Loucy (cell line): ENCODE measurements around the gene RANBP2.
"Not testable (repeated sequence)": the region's sequence is repeated elsewhere in the genome, so short reads cannot be mapped to it uniquely, and the experiment has no call there.

Experiments used
- H2AFZ ChIP-seq: fragments of 200-600 bp; sonication (generic); 2 replicates; pipeline ENCODE4 v1.6.0; 2016; ENCODE audit warnings: antibody characterized with exemption, mild to moderate bottlenecking, low read length, moderate library complexity
- H3F3A ChIP-seq: fragments of 200-600 bp; 2 replicates; pipeline ENCODE4 v1.6.0; 2016; ENCODE audit warnings: antibody characterized with exemption, low read depth, mild to moderate bottlenecking
- H3K27me3 ChIP-seq: fragments of 200-600 bp; sonication (generic); 2 replicates; pipeline ENCODE4 v1.6.1; 2014; ENCODE audit warnings: low read length, mild to moderate bottlenecking; ENCODE audit not compliant: insufficient read depth, poor library complexity, severe bottlenecking
- H3K36me3 ChIP-seq: fragments of 200-600 bp; sonication (generic); 2 replicates; pipeline ENCODE4 v1.6.1; 2016; ENCODE audit warnings: low read length; ENCODE audit not compliant: insufficient read depth
- H3K4me1 ChIP-seq: fragments of 200-600 bp; sonication (generic); 2 replicates; pipeline ENCODE4 v1.5.1; 2014; ENCODE audit warnings: low read length, mild to moderate bottlenecking; ENCODE audit not compliant: insufficient read depth, poor library complexity, severe bottlenecking
- H3K4me2 ChIP-seq: fragments of 200-600 bp; sonication (generic); 2 replicates; pipeline ENCODE4 v1.6.0; 2014; ENCODE audit warnings: antibody characterized with exemption, low read length, low read depth, mild to moderate bottlenecking; ENCODE audit not compliant: poor library complexity, severe bottlenecking
- H3K4me3 ChIP-seq: fragments of 200-600 bp; sonication (generic); 2 replicates; pipeline ENCODE4 v1.5.1; 2014; ENCODE audit warnings: low read length, mild to moderate bottlenecking, mixed read lengths; ENCODE audit not compliant: poor library complexity, severe bottlenecking
- H3K79me2 ChIP-seq: fragments of 200-600 bp; sonication (generic); 2 replicates; pipeline ENCODE4 v1.6.1; 2014; ENCODE audit warnings: low read length; ENCODE audit not compliant: insufficient read depth
- H3K9ac ChIP-seq: fragments of 200-600 bp; sonication (generic); 2 replicates; pipeline ENCODE4 v1.6.0; 2014; ENCODE audit warnings: mild to moderate bottlenecking, low read depth, low read length, moderate library complexity; ENCODE audit not compliant: poor library complexity, severe bottlenecking
- H3K9me2 ChIP-seq: fragments of 200-600 bp; sonication (generic); replicated peaks from 2 replicates; pipeline ENCODE4 v1.6.1; 2016; ENCODE audit warnings: low read depth, low read length, mixed read lengths
- H3K9me3 ChIP-seq: fragments of 200-600 bp; sonication (generic); 2 replicates; pipeline ENCODE4 v1.6.1; 2014; ENCODE audit warnings: mild to moderate bottlenecking, antibody characterized with exemption, low read length, low read depth; ENCODE audit not compliant: insufficient read depth
- H4K20me1 ChIP-seq: fragments of 200-600 bp; sonication (generic); 2 replicates; pipeline ENCODE4 v1.6.0; 2014; ENCODE audit warnings: antibody characterized with exemption, low read length, mild to moderate bottlenecking; ENCODE audit not compliant: insufficient read depth, poor library complexity, severe bottlenecking
- CTCF ChIP-seq: fragments of 200-600 bp; sonication (generic); conservative IDR thresholded peaks from 2 replicates; pipeline ENCODE4 v1.5.1; 2014; ENCODE audit warnings: mild to moderate bottlenecking, antibody characterized with exemption, low read length
- EZH2phosphoT487 ChIP-seq: fragments of 200-600 bp; IDR thresholded peaks from 2 replicates; pipeline ENCODE4 v1.6.1; 2018; ENCODE audit warnings: antibody characterized with exemption, mild to moderate bottlenecking, moderate library complexity, borderline replicate concordance

The RANBP2 gene

GRCh38 chr2:108680805-108681204, 38.5 kb upstream of the RANBP2 start:
- H3K9ac ChIP-seq, H3K27me3 ChIP-seq, H4K20me1 ChIP-seq, H3K9me2 ChIP-seq, H3K9me3 ChIP-seq, H2AFZ ChIP-seq, H3K4me3 ChIP-seq, H3K4me2 ChIP-seq, H3K79me2 ChIP-seq: not testable (repeated sequence)
- peaks cover 59% of the 10 kb centered on the region; the same call in 1 of the 2 replicates for H3K36me3 ChIP-seq
- H3F3A ChIP-seq: peaks cover 15% of the 10 kb centered on the region
- H3K4me1 ChIP-seq: peaks cover 31% of the 10 kb centered on the region

GRCh38 chr2:108688818-108689756, 30.2 kb upstream of the RANBP2 start:
- not testable (repeated sequence) for H2AFZ ChIP-seq, H3K9me3 ChIP-seq, H3K9ac ChIP-seq, H3K9me2 ChIP-seq, H3K79me2 ChIP-seq, H3K4me3 ChIP-seq, H3F3A ChIP-seq, H4K20me1 ChIP-seq, H3K4me2 ChIP-seq, H3K4me1 ChIP-seq, H3K27me3 ChIP-seq
- H3K36me3 ChIP-seq: peaks cover 19% of the 10 kb centered on the region; the same call in 1 of the 2 replicates

GRCh38 chr2:108690001-108690400, 29.3 kb upstream of the RANBP2 start:
- not testable (repeated sequence) for H3K4me2 ChIP-seq, H3K9ac ChIP-seq, H3K9me3 ChIP-seq, H3K9me2 ChIP-seq, H3K27me3 ChIP-seq, H3K4me1 ChIP-seq, H2AFZ ChIP-seq, H4K20me1 ChIP-seq, H3K4me3 ChIP-seq, H3K79me2 ChIP-seq, H3F3A ChIP-seq
- H3K36me3 ChIP-seq: peaks cover 10% of the 10 kb centered on the region; the same call in 1 of the 2 replicates

- Histone ChIP-seq H3F3A (no peaks in the 10 kb centered on the region), H3K79me2 (no peaks in the 10 kb centered on the region), H4K20me1 (no peaks in the 10 kb centered on the region), H3K4me2 (no peak overlapping the region), H3K27me3 (no peaks in the 10 kb centered on the region), H3K4me1 (no peaks in the 10 kb centered on the region), H3K4me3 (no peak overlapping the region), H3K9me2 (no peaks in the 10 kb centered on the region), H2AFZ (no peak overlapping the region), H3K36me3 (no peaks in the 10 kb centered on the region), H3K9me3 (no peaks in the 10 kb centered on the region), H3K9ac (no peak overlapping the region)
- no peak for TF ChIP-seq CTCF
- no peak for TF ChIP-seq EZH2phosphoT487
Observed at GRCh38 chr2:108691447-108691846, 27.8 kb upstream of the RANBP2 start.
